Tibial artery (tissue), 4 donors: ENCODE results near the gene COQ8B.

Experiments used
- DNase-seq, 2 donors: peaks; one replicate each; pipeline ENCODE4 v3.0.0-alpha.2; 2019
- H3K27ac ChIP-seq, 2 donors: fragments of 200-600 bp; sonication (generic) in 1 of 2; 1 replicate in 1 of 2; 2 replicates in 1 of 2; pipeline ENCODE4 v1.5.1; 2018 to 2019; ENCODE audit warnings: mild to moderate bottlenecking in 1 of 2
- H3K27me3 ChIP-seq, 2 donors: fragments of 200-600 bp; sonication (generic) in 1 of 2; one replicate each; pipeline versions ENCODE4 v1.5.1 to v1.6.0; 2016 to 2019
- H3K36me3 ChIP-seq, 3 donors: fragments of 200-600 bp; sonication (generic) in 2 of 3; one replicate each; pipeline ENCODE4 v1.5.1; 2016 to 2019; ENCODE audit warnings: mild to moderate bottlenecking in 2 of 3
- H3K4me1 ChIP-seq, 4 donors: fragments of 200-600 bp; sonication (generic) in 2 of 4; 1 replicate in 3 of 4; 2 replicates in 1 of 4; pipeline ENCODE4 v1.5.1; 2016 to 2019
- H3K4me3 ChIP-seq, 2 donors: fragments of 200-600 bp; sonication (generic) in 1 of 2; 1 replicate in 1 of 2; 2 replicates in 1 of 2; pipeline ENCODE4 v1.5.1; 2018 to 2019; ENCODE audit warnings: mild to moderate bottlenecking in 2 of 2
- H3K9me3 ChIP-seq, 3 donors: fragments of 200-600 bp; sonication (generic) in 1 of 3; one replicate each; pipeline ENCODE4 v1.5.1; 2016 to 2019
- CTCF ChIP-seq, 2 experiments: fragments of 200-600 bp in 1 of 2; fragments of 450-650 bp in 1 of 2; IDR thresholded peaks; one replicate each; pipeline ENCODE4 v1.5.1; 2017 to 2019; ENCODE audit warnings: antibody characterized with exemption in 2 of 2, mild to moderate bottlenecking in 1 of 2, moderate library complexity in 1 of 2
- intact Hi-C: fragments of 100-400 bp; cut with DNase I; formaldehyde crosslinking; loops from one replicate; pipeline ENCODE4 v1.15.0; 2023; ENCODE audit warnings: low total_unique reads

COQ8B gene

GRCh38 chr19:40689339-40690049 lies 27.2 kb downstream of the COQ8B start:
- intact Hi-C loops = loop anchor here (2.0 kb wide), 3 partner anchors 25 to 61 kb away; partner anchors contain the start of genes ACTMAP and SNRPA
- peaks cover 4 to 44% (median 29%) of the 10 kb centered on the region in 4 donors for H3K4me1 ChIP-seq
- peak overlapping the region; percentile 74 to 86 for H3K4me3 ChIP-seq
- no peaks in the 10 kb centered on the region for H3K9me3 ChIP-seq
- no peaks in the 10 kb centered on the region for H3K27me3 ChIP-seq
- no peak for TF ChIP-seq CTCF (IDR thresholded peaks at IDR 0.05)
- peak; percentile 43 to 75 for DNase-seq
- H3K36me3 ChIP-seq = peaks cover 9 to 53% (median 29%) of the 10 kb centered on the region in 3 donors
- H3K27ac ChIP-seq = peak overlapping the region; percentile 90 to 95

- peaks cover 4 to 44% (median 29%) of the 10 kb centered on the region in 4 donors for H3K4me1 ChIP-seq
- no peak for DNase-seq
- intact Hi-C loops = no loop called here
These were observed 27.7 kb downstream of the COQ8B start for GRCh38 chr19:40688987-40689338.

GRCh38 chr19:40688309-40688708 lies 28.4 kb downstream of the COQ8B start:
- DNase-seq = no peak
- Histone ChIP-seq H3K27ac (peak overlapping the region; percentile 66 to 95), H3K27me3 (no peaks in the 10 kb centered on the region), H3K4me3 (peak overlapping the region; percentile 74 to 86), H3K9me3 (no peaks in the 10 kb centered on the region), H3K36me3 (peaks cover 21 to 53% (median 32%) of the 10 kb centered on the region in 3 donors), H3K4me1 (peaks cover 4 to 44% (median 29%) of the 10 kb centered on the region in 4 donors)
- intact Hi-C loops = no loop called here
- TF ChIP-seq CTCF (IDR thresholded peaks at IDR 0.05) = no peak

More at GRCh38 chr19:40688987-40689338, 27.7 kb downstream of the COQ8B start:
- Histone ChIP-seq H3K4me3 (peak overlapping the region; percentile 74 to 86), H3K9me3 (no peaks in the 10 kb centered on the region), H3K27ac (peak overlapping the region; percentile 90 to 95), H3K27me3 (no peaks in the 10 kb centered on the region), H3K36me3 (peaks cover 15 to 53% (median 32%) of the 10 kb centered on the region in 3 donors)
- TF ChIP-seq CTCF (IDR thresholded peaks at IDR 0.05) = no peak

- DNase-seq = peak; percentile 91 to 92
- H3K27ac ChIP-seq = peak overlapping the region; percentile 66 to 95
- TF ChIP-seq CTCF (IDR thresholded peaks at IDR 0.05) = no peak
- no peaks in the 10 kb centered on the region for H3K27me3 ChIP-seq
- H3K9me3 ChIP-seq = no peaks in the 10 kb centered on the region
- peaks cover 28 to 53% (median 38%) of the 10 kb centered on the region in 3 donors for H3K36me3 ChIP-seq
- intact Hi-C loops = no loop called here
- H3K4me3 ChIP-seq = peak overlapping the region; percentile 74 to 86
- peaks cover 4 to 44% (median 29%) of the 10 kb centered on the region in 4 donors for H3K4me1 ChIP-seq
These were observed 29.1 kb downstream of the COQ8B start for GRCh38 chr19:40687525-40688016.

GRCh38 chr19:40686882-40687524 lies 29.7 kb downstream of the COQ8B start:
- H3K36me3 ChIP-seq = peaks cover 34 to 53% (median 44%) of the 10 kb centered on the region in 3 donors
- no peak for TF ChIP-seq CTCF (IDR thresholded peaks at IDR 0.05)
- H3K4me1 ChIP-seq = peaks cover 4 to 44% (median 29%) of the 10 kb centered on the region in 4 donors
- H3K27ac ChIP-seq = peak overlapping the region; percentile 66 to 95
- intact Hi-C loops = no loop called here
- no peaks in the 10 kb centered on the region for H3K27me3 ChIP-seq
- DNase-seq = no peak
- no peaks in the 10 kb centered on the region for H3K9me3 ChIP-seq
- H3K4me3 ChIP-seq = peak overlapping the region in 1 of 2 donors; percentile 74
